ENCODE results near the gene SERPINB7.

- TF ChIP-seq POLR2A (IDR thresholded peaks at IDR 0.05; ENCODE audit: low read length) (no peak), GATA1 (IDR thresholded peaks at IDR 0.05; ENCODE audit: low read depth, low read length) (no peak)
Observed at GRCh38 chr18:63749489-63749888, 25.7 kb upstream of the SERPINB7 start.
